ENCODE data around the gene GALNTL6. TPM values are rescaled to one million over a fixed set of nuclear protein-coding genes. Genes with fewer than 3 reads are reported as not detected.

Gene GALNTL6
- polyA plus RNA-seq, 3 donors, result 0.85 to 3.4 (median 0.98) TPM

DNA sequence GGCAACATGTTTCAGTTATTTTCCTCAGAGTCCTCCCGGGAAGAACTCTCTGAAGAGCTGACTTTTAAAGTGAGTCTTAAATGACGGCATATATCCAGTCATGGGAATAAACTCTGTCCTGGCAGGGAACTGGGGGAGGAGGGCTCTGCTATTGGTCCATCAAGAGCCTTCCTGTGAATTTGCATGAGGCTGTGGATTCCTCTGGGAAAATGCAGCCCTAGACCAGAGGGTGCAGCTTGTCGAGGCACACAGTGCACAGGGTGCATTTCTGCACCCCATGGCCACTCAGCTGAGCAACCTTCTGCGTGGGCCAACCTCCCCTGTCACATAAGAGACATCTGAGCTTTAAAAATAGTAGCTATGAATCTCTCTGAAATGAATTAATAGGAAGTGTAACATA is 360.0 kb downstream of the GALNTL6 start:
- DNase-seq (ENCODE audit: low read depth in 3 of 3, low spot score in 2 of 3), result no peak

DNA sequence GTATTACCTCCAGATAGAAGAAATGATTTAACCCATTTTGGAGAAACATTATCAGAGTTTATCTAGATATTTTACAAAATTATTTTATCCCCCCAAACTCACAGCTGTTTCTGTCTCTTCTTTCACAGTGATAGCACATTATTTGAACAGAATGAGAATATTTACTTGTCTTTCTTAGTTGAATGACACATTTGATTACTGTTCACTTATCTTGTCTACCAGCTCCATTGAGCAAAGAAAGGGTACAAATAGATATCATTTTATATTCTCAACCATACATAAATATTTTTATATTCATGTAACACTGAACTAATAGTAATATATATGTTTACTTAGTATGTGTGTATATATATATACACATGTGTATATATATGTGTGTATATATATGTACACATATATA is 364.2 kb downstream of the GALNTL6 start:
- no peak for DNase-seq (ENCODE audit: low read depth in 3 of 3, low spot score in 2 of 3)

DNA sequence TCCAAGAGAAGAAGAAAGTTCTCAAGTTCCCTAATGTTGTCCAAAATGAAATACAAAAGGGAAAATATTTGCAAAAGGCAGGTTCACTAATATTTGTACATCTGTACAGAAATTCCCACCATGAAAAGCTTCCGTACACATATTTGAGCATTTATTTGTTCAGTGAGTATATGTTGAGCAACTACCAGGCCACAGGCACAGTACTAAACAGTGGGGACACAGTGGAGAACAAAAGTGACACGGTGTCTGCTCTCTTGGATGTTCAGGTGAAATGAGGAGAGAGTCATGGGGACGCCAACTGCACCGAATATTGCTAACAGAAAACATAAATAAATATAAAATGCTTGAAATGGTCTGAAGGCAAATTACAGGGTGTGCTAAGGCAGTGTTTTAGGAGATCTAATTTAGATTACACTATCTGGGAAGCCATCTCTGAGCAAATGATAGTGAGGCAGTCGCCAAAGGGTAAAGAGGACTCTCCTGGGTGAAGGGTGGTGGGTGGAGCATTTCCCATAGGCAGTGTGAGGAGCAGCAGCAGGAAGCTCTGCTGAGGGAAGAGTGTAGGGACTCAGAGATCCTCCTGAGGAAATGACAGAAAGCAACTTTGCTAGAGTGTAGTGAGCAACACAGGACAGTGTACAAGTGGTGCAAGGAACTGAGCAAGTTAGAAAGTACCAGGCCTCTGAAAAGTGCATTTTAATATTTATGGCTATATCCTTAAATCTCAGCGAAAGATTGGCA is 375.2 kb downstream of the GALNTL6 start:
- no peak for DNase-seq (ENCODE audit: low read depth in 3 of 3, low spot score in 2 of 3)

DNA sequence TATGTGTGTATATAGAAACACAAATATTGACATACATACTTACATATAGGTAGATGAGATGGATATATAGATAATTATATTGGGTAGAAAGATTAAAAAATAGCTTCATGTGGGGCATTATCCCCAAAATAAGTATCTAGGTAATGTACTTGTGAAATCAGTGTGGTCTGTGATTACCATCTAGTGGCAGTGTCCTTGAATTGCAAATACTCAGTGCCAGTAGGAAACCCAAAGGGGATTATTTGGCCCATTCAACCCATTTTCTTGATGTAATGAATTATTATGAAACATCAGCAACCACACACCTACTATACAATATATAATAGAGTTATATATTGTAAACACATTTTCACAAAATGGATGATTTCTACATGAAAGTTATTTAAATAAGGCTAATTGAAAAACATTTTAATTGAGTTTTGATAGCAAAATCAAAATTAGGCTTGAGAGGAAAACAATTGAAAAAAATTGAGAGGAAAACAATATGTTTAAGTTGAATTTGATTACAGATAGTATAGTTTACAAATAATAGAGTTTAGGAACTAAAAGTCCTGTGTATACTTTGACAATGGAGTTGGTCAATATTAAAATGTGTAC is 389.4 kb downstream of the GALNTL6 start:
- DNase-seq (ENCODE audit: low read depth in 3 of 3, low spot score in 2 of 3), result peak in 2 of 3 donors; percentile 7 to 8

DNA sequence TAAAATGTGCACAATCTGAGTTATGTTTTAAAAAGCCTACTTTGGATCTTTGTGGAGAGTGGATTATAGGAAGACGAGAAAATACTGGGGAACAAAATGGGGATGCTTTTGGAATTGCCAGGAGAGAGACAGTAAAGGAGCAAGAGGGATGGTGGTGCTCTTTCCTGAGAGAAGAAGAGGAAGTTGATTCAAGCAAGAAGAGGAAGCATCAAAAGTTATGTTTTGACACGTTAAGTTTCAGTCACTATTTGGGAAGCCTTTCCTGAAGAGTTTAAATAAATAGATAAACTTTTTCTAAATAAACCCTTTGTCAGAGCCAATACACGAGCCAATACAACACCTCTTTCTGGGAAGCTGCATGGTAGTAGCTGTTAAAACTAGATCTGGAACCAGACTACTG is 394.1 kb downstream of the GALNTL6 start:
- DNase-seq (ENCODE audit: low read depth in 3 of 3, low spot score in 2 of 3), result no peak

DNA sequence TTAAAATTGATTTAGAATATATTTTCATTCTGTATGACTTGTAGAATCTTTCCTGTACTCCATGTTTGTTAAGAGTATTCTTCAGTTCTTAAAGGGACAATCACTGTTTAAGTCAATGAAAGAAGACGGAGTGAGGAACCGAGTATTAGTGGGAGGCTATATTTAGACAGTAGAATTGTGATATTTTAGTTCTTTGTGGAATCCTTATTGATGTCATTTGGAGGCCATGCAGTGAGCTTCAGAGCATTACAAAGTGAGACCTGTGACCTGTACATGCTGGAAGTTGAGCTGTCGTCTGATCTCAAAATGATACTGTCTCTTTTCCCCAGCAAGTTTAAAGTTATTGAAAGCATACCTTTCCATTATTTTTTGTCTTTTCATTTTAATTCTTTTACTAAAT is 394.7 kb downstream of the GALNTL6 start:
- no peak for DNase-seq (ENCODE audit: low read depth in 3 of 3, low spot score in 2 of 3)

DNA sequence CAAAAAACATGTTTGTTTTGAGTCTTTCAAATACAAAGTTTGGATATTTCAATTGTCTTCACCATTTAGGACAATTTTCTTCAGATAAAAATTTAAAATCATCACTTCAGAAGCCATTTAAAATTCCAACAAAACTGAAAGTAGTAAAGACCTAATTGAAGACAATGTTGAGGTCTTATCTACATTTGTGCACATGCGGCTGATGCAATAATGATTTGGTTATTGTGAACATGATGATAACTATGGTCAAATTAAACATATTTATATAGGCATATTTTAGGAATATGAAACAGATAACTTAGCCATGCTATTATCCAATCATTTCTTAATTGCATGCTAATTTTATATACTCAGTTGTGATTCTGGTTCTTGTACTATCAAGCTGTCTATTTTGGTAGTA is 407.5 kb downstream of the GALNTL6 start:
- no peak for DNase-seq (ENCODE audit: low read depth in 3 of 3, low spot score in 2 of 3)

DNA sequence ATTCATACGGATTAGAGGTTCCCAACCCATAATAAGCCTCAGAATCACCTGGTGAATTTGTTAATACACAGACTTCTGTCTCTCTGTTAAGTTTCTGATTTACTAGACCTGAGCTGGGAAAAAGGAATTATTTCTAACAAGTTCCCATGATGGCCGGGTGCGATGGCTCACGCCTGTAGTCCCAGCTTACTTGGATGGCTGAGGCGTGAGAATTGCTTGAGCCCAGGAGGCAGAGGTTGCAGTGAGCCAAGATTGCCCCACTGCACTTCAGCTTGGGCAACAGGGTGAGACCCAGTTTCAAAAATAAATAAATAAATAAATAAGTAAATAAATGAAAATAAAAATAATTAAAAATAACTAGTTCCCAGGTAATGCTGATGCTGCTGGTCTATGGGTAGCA is 412.3 kb downstream of the GALNTL6 start:
- DNase-seq (ENCODE audit: low read depth in 3 of 3, low spot score in 2 of 3), result no peak

DNA sequence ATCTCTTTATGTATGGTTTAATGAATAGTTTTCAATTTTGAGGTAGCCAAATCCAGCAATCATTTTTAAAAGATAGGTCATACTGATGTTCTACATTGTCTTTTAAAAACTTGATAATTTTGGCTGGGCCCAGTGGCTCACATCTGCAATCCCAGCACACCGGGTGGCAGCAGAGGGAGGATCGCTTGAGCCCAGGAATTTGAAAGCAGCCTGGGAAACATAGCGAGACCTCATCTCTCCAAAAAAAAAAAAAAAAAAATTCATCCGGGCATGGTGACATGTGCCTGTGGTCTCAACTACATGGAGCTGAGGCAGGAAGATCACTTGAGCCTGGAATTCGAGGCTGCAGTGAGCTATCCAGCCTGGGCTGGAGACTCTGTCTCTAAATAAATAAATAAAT is 419.8 kb downstream of the GALNTL6 start:
- DNase-seq (ENCODE audit: low read depth in 3 of 3, low spot score in 2 of 3), result no peak

DNA sequence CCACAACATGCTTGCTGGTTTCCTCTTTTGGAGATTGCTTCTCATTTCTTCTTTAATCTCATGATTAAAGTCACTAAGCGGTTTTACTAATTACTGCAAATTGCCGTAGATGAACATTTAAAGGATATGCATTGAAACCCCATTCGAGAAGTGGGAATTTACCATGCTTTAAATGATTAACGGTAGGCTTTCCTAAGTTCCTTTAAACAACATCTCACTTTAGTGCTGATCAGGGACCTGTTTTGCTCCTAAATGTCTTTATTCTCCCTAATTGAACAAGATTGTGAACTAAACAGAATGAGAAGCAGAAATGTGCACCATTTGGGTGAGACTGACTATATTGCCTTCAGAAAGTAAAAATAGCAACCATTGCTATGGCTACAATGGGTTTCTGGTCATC is 430.3 kb downstream of the GALNTL6 start:
- no peak for DNase-seq (ENCODE audit: low read depth in 3 of 3, low spot score in 2 of 3)

DNA sequence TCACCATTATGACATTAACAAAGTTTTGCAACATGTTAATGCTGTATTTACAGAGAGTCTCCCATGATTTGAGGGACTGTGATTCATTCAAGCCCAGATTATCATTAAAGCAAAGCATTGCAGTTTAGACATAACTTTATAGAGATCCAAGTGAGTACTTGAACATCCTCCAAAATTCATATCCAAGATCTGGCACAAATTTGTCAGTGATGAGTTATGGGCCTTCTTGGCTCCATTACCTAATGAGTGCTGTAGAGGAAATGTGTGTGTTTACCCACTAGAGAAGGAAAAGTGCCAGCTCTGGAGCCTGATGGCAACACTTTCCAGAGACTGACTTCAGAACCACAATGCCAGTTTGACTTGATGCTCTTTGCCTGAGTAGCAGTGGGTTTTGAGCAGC is 432.3 kb downstream of the GALNTL6 start:
- no peak for DNase-seq (ENCODE audit: low read depth in 3 of 3, low spot score in 2 of 3)

DNA sequence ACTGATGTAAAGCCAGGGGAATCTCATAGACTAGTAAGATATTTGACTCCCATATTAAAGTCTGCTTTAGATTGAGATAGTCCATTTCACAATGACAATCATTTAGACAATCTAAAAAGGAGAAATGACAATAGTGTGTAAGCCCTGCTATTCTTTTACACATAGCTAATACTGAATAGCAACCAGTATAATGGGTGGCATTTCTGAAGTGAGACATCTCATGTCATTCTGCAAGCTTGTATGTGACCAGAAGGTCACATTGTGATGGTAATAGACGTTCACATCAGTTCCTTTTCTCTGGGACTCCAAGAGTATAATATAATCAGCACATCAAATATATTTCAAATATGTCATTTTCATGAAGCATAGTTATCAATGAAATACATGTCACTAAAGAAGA is 440.2 kb downstream of the GALNTL6 start:
- DNase-seq (ENCODE audit: low read depth in 3 of 3, low spot score in 2 of 3), result no peak

DNA sequence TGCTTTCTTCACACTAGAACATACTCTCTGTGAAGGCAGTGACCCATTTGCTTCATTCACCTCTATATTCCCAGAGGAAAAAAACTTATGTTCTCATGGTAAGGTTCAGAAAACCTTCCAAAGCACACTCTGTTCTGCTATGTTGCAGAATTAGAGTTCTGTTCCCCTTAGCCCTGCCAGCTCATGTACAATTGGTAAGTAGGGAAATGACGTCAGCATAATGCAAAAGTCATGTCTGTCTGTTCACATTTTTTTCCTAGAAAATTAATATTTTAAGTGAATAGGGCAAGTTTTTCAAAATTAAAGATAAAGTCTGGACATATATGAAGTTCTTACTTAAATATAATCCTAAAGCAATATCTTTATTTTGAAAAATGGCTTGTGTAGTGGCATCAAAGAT is 443.6 kb downstream of the GALNTL6 start:
- DNase-seq (ENCODE audit: low read depth in 3 of 3, low spot score in 2 of 3), result no peak

DNA sequence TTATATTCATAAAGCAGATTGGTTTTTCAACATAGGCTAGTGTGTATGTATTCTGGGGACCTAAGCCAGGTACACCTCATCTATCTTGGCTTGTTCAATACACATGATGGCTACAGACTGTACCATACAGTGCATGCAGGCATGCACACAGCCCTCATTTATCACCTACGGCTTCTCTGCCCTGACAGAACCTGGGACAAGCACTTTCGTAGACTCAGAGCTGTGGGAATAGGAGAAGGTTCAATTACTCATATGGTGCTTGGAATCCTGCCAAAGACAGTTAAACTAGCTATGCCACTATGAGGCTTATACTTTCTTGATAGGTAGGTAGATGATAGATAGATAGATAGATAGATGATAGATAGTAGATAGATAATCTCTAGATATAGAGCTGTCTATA is 457.2 kb downstream of the GALNTL6 start:
- DNase-seq (ENCODE audit: low read depth in 3 of 3, low spot score in 2 of 3), result peak in 2 of 3 donors; percentile 2 to 6

DNA sequence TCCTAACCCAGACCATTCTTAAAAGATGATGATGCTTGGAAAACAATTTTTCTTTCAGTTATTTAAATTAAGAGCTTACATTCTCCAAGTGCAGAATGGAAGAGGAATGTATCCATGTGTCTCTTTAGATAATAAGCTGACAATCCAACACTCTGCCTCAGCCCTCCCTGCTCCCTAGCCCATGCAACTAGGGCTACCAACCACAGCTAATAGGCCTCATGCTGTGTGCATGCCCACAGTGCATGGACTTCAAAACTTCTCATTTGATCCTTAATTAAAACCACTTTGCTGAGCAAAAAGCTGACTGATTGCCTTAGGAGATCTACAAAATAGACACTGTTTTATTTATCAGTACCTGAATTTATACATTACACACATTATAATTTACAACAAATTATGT is 473.9 kb downstream of the GALNTL6 start:
- no peak for DNase-seq (ENCODE audit: low read depth in 3 of 3, low spot score in 2 of 3)

DNA sequence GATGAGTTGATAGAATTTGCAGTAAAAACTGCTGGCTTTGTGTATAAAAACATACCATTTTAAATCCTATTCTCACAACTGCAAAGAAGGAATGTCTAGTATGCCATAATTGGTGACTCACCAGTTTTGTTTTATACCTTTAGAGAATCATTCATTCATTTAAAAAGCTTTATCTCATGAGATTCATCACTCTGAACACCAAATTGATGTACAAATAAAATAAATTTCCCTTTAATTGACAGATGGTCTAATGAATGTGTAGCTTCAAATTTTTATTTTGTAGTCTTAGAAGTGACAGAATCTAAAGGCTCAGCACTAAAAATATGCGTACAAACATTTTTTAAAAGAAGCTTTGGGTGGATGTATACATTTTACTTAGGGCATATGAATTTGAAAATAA is 492.5 kb downstream of the GALNTL6 start:
- no peak for DNase-seq (ENCODE audit: low read depth in 3 of 3, low spot score in 2 of 3)

DNA sequence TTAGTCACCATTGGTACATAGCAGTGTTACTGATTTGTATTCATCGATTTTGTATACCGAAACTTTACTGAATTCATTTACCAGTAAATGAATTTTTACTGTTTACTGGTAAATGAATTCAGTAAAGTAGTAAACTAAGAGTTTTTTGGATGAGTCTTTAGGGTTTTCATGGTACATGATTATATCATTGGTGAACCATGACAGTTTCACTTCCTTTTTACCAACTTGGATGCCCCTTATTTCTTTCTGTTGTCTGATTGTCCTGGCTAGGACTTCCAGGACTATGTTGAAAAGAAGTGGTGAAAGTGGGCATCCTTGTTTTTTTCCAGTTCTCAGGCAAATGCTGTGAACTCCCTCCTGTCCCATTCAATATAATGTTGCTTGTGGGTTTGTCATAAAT is 494.9 kb downstream of the GALNTL6 start:
- DNase-seq (ENCODE audit: low read depth in 3 of 3, low spot score in 2 of 3), result no peak

DNA sequence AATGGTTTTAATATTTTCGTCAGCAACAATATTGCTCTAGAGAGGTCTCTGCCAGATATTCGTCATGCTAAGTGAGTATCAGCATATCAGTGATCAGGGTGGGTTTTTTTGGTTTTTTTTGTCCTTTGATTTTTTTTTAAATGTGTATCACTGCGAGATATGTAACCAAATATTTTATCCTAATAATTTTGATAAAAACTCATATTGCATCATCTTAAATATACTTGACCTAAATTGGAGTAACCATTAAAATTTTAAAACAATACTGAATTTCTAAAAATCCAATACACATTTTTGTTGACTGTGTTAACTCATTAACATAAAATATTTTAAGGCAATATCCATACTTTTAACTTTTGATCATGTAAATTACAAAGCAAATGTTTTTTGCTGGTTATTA is 498.5 kb downstream of the GALNTL6 start:
- DNase-seq (ENCODE audit: low read depth in 3 of 3, low spot score in 2 of 3), result no peak

DNA sequence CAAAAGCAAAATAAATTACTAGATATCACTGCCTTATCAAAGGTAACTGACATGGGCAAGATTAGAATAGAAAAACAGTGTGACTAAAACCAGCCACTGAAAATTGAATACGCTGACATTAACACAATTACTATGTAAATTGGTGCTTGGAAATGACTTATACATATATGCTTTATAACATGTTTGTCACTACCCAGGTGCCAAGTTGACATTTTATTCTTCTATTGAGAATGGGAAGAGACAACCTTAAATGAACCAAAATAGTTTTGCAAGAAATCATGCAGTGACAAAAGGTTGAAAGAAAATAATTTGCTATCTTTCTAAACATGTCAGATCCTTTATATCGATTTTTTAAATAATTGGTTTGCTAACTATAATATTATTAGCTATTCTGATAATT is 510.1 kb downstream of the GALNTL6 start:
- no peak for DNase-seq (ENCODE audit: low read depth in 3 of 3, low spot score in 2 of 3)

DNA sequence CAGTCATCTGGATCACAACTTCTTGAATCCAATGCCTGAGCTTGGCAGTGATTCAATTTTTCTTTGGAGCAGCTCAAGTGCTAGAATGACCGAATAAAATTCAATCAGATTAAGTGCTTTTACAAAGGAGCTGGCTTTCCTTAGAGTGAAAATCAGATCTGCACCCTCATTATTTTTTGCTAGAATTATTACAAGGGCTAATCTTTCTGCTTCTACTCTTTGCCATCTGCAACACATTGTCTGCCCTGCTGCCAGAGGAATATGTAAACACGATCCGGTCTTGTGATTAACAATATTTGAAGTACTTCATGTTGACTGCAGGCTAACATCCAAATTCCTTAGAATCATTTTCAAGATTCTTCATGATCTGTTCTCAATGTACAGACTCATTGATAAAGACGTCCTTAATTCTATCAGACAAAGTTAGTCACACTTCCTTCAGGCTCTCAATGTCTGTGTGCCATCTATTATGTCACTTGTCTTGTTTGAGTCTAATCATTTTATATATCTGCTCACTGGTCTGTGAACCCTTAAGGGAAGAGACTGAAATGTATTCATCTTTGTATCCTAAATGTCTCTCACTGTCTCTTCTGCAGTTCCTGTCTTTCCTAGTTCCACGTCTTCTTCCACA is 531.2 kb downstream of the GALNTL6 start:
- DNase-seq (ENCODE audit: low read depth in 3 of 3, low spot score in 2 of 3), result no peak

DNA sequence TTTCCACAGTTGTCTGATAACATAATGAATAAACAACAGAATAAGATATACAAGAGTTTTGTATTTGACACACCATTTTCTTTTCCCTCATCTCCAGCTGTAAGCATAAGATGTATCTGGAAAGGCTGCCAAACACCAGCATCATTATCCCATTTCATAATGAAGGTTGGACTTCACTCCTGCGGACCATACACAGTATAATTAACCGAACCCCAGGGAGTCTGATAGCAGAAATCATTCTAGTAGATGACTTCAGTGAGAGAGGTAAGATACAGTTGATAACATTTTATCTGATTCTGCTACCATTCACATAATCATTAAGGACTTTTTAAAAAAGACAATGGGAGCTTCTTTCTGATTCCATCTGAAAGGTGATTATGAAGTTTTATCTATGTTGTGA is 535.2 kb downstream of the GALNTL6 start:
- no peak for DNase-seq (ENCODE audit: low read depth in 3 of 3, low spot score in 2 of 3)

DNA sequence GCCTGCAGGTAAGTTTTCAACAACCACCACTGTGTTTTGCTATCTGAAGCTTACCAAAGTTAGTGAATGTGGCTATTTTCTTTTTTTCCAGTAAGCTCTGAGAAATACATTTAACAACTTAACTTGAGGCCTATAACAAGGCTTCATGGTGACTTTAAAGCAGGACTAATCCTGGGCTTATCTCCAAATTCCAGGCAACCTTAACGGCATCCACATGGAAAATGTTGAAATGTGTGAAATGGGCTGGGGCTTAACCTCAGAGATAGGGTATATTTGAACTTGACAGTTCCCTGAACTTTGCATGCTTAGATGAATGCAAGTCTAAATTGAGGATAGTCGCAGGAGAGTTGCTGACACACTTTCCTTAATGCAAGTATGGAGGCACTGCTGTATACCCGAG is 539.2 kb downstream of the GALNTL6 start:
- DNase-seq (ENCODE audit: low read depth in 3 of 3, low spot score in 2 of 3), result no peak

All from right renal cortex interstitium (tissue), 3 donors.